GM18519 (cell line): ENCODE results near the gene TNFRSF8.
"Not testable (repeated sequence)": the region's sequence is repeated elsewhere in the genome, so short reads cannot be mapped to it uniquely, and the experiment has no call there.

Source experiments
- ATAC-seq: cut with Tn5 transposase; IDR thresholded peaks from one replicate; pipeline ENCODE4 v1.9.1; 2021; ENCODE audit warnings: mild to moderate bottlenecking, moderate library complexity; ENCODE audit not compliant: unreplicated experiment, low FRiP score

Gene TNFRSF8

GRCh38 chr1:12038356-12039163 lies 24.5 kb upstream of the TNFRSF8 start:
- no peak for ATAC-seq

- no peak for ATAC-seq
Observed at GRCh38 chr1:12039164-12039525, 24.0 kb upstream of the TNFRSF8 start.

- not testable (repeated sequence) for ATAC-seq
Observed at GRCh38 chr1:12039824-12040456, 23.2 kb upstream of the TNFRSF8 start.

- ATAC-seq: peak; percentile 63
Observed at GRCh38 chr1:12040457-12041051, 22.5 kb upstream of the TNFRSF8 start.

GRCh38 chr1:12044187-12044877 lies 18.8 kb upstream of the TNFRSF8 start:
- ATAC-seq: not testable (repeated sequence)

GRCh38 chr1:12046749-12047119 lies 16.4 kb upstream of the TNFRSF8 start:
- no peak for ATAC-seq

GRCh38 chr1:12047120-12047876 lies 15.8 kb upstream of the TNFRSF8 start:
- no peak for ATAC-seq

- ATAC-seq: no peak
Observed at GRCh38 chr1:12048372-12048771, 14.7 kb upstream of the TNFRSF8 start.

- ATAC-seq: no peak
Observed at GRCh38 chr1:12049616-12050015, 13.5 kb upstream of the TNFRSF8 start.

- ATAC-seq: no peak
Observed at GRCh38 chr1:12051361-12051760, 11.7 kb upstream of the TNFRSF8 start.

GRCh38 chr1:12052008-12052573 lies 11.0 kb upstream of the TNFRSF8 start:
- peak; percentile 49 for ATAC-seq

- ATAC-seq: no peak
Observed at GRCh38 chr1:12052997-12053686, 10.0 kb upstream of the TNFRSF8 start.

- no peak for ATAC-seq
Observed at GRCh38 chr1:12053752-12054548, 9.2 kb upstream of the TNFRSF8 start.

GRCh38 chr1:12055259-12055658 lies 7.8 kb upstream of the TNFRSF8 start:
- ATAC-seq: no peak

GRCh38 chr1:12056331-12056841 lies 6.7 kb upstream of the TNFRSF8 start:
- ATAC-seq: no peak

GRCh38 chr1:12057382-12057781 lies 5.7 kb upstream of the TNFRSF8 start:
- no peak for ATAC-seq

GRCh38 chr1:12057940-12058687 lies 5.0 kb upstream of the TNFRSF8 start:
- no peak for ATAC-seq

- ATAC-seq: no peak
Observed at GRCh38 chr1:12059226-12059625, 3.9 kb upstream of the TNFRSF8 start.
